ENCODE measurements around the gene EEF1A2.

EEF1A2 gene

GRCh38 chr20:63534831-63535651, 36.2 kb upstream of the EEF1A2 start:
- Histone ChIP-seq H3K9me3 (replicated peaks; ENCODE audit: low read length) (no peaks in the 10 kb centered on the region), H3K36me3 (ENCODE audit: insufficient read depth, low read length) (no peaks in the 10 kb centered on the region), H3K4me1 (ENCODE audit: control insufficient read depth, insufficient read depth, low read length) (peaks cover 18% of the 10 kb centered on the region), H3K4me2 (ENCODE audit: low read length) (no peak overlapping the region), H3K27me3 (ENCODE audit: control insufficient read depth, insufficient read depth, low read length) (peaks cover 18% of the 10 kb centered on the region), H3K9ac (ENCODE audit: low read depth, low read length) (no peak overlapping the region), H3K4me3 (ENCODE audit: low read length) (no peak overlapping the region)

GRCh38 chr20:63534427-63534830, 35.5 kb upstream of the EEF1A2 start:
- H3K4me1 ChIP-seq (ENCODE audit: control insufficient read depth, insufficient read depth, low read length): peaks cover 18% of the 10 kb centered on the region
- H3K9me3 ChIP-seq (replicated peaks; ENCODE audit: low read length): no peaks in the 10 kb centered on the region
- H3K36me3 ChIP-seq (ENCODE audit: insufficient read depth, low read length): no peaks in the 10 kb centered on the region
- H3K4me2 ChIP-seq (ENCODE audit: low read length): no peak overlapping the region
- no peak overlapping the region for H3K9ac ChIP-seq (ENCODE audit: low read depth, low read length)
- H3K4me3 ChIP-seq (ENCODE audit: low read length): no peak overlapping the region
- peaks cover 18% of the 10 kb centered on the region for H3K27me3 ChIP-seq (ENCODE audit: control insufficient read depth, insufficient read depth, low read length)

- Histone ChIP-seq H3K9me3 (replicated peaks; ENCODE audit: low read length) (no peaks in the 10 kb centered on the region), H3K27me3 (ENCODE audit: control insufficient read depth, insufficient read depth, low read length) (peaks cover 18% of the 10 kb centered on the region), H3K9ac (ENCODE audit: low read depth, low read length) (no peak overlapping the region), H3K36me3 (ENCODE audit: insufficient read depth, low read length) (no peaks in the 10 kb centered on the region), H3K4me2 (ENCODE audit: low read length) (no peak overlapping the region), H3K4me1 (ENCODE audit: control insufficient read depth, insufficient read depth, low read length) (peaks cover 18% of the 10 kb centered on the region), H3K4me3 (ENCODE audit: low read length) (no peak overlapping the region)
These were observed 35.0 kb upstream of the EEF1A2 start for GRCh38 chr20:63533871-63534393.

GRCh38 chr20:63533388-63533787, 34.5 kb upstream of the EEF1A2 start:
- Histone ChIP-seq H3K4me3 (ENCODE audit: low read length) (no peak overlapping the region), H3K9ac (ENCODE audit: low read depth, low read length) (no peak overlapping the region), H3K9me3 (replicated peaks; ENCODE audit: low read length) (no peaks in the 10 kb centered on the region), H3K4me2 (ENCODE audit: low read length) (no peak overlapping the region), H3K4me1 (ENCODE audit: control insufficient read depth, insufficient read depth, low read length) (peaks cover 18% of the 10 kb centered on the region), H3K27me3 (ENCODE audit: control insufficient read depth, insufficient read depth, low read length) (peaks cover 18% of the 10 kb centered on the region), H3K36me3 (ENCODE audit: insufficient read depth, low read length) (no peaks in the 10 kb centered on the region)

- H3K9me3 ChIP-seq (replicated peaks; ENCODE audit: low read length): no peaks in the 10 kb centered on the region
- H3K4me3 ChIP-seq (ENCODE audit: low read length): no peak overlapping the region
- peaks cover 18% of the 10 kb centered on the region for H3K27me3 ChIP-seq (ENCODE audit: control insufficient read depth, insufficient read depth, low read length)
- H3K4me2 ChIP-seq (ENCODE audit: low read length): no peak overlapping the region
- no peaks in the 10 kb centered on the region for H3K36me3 ChIP-seq (ENCODE audit: insufficient read depth, low read length)
- no peak overlapping the region for H3K9ac ChIP-seq (ENCODE audit: low read depth, low read length)
- H3K4me1 ChIP-seq (ENCODE audit: control insufficient read depth, insufficient read depth, low read length): peaks cover 15% of the 10 kb centered on the region
These were observed 33.6 kb upstream of the EEF1A2 start for GRCh38 chr20:63532449-63532971.

- no peak overlapping the region for H3K4me3 ChIP-seq (ENCODE audit: low read length)
- H3K27me3 ChIP-seq (ENCODE audit: control insufficient read depth, insufficient read depth, low read length): peaks cover 18% of the 10 kb centered on the region
- H3K4me2 ChIP-seq (ENCODE audit: low read length): no peak overlapping the region
These were observed 33.0 kb upstream of the EEF1A2 start for GRCh38 chr20:63531686-63532448.

GRCh38 chr20:63530788-63531160, 31.9 kb upstream of the EEF1A2 start:
- H3K4me2 ChIP-seq (ENCODE audit: low read length): no peak overlapping the region
- no peaks in the 10 kb centered on the region for H3K36me3 ChIP-seq (ENCODE audit: insufficient read depth, low read length)
- H3K9ac ChIP-seq (ENCODE audit: low read depth, low read length): no peak overlapping the region
- H3K9me3 ChIP-seq (replicated peaks; ENCODE audit: low read length): no peaks in the 10 kb centered on the region
- H3K27me3 ChIP-seq (ENCODE audit: control insufficient read depth, insufficient read depth, low read length): peaks cover 18% of the 10 kb centered on the region
- no peak overlapping the region for H3K4me3 ChIP-seq (ENCODE audit: low read length)
- no peaks in the 10 kb centered on the region for H3K4me1 ChIP-seq (ENCODE audit: control insufficient read depth, insufficient read depth, low read length)

More at GRCh38 chr20:63531686-63532448, 33.0 kb upstream of the EEF1A2 start:
- peaks cover 9% of the 10 kb centered on the region for H3K4me1 ChIP-seq (ENCODE audit: control insufficient read depth, insufficient read depth, low read length)
- H3K9me3 ChIP-seq (replicated peaks; ENCODE audit: low read length): no peaks in the 10 kb centered on the region
- H3K36me3 ChIP-seq (ENCODE audit: insufficient read depth, low read length): no peaks in the 10 kb centered on the region
- H3K9ac ChIP-seq (ENCODE audit: low read depth, low read length): no peak overlapping the region

- Histone ChIP-seq H3K36me3 (ENCODE audit: insufficient read depth, low read length) (no peaks in the 10 kb centered on the region), H3K4me1 (ENCODE audit: control insufficient read depth, insufficient read depth, low read length) (no peaks in the 10 kb centered on the region), H3K4me2 (ENCODE audit: low read length) (no peak overlapping the region), H3K9ac (ENCODE audit: low read depth, low read length) (no peak overlapping the region), H3K27me3 (ENCODE audit: control insufficient read depth, insufficient read depth, low read length) (peaks cover 15% of the 10 kb centered on the region), H3K9me3 (replicated peaks; ENCODE audit: low read length) (no peaks in the 10 kb centered on the region), H3K4me3 (ENCODE audit: low read length) (no peak overlapping the region)
These were observed 31.2 kb upstream of the EEF1A2 start for GRCh38 chr20:63529861-63530787.

GRCh38 chr20:63529180-63529860, 30.4 kb upstream of the EEF1A2 start:
- Histone ChIP-seq H3K4me1 (ENCODE audit: control insufficient read depth, insufficient read depth, low read length) (no peaks in the 10 kb centered on the region), H3K4me2 (ENCODE audit: low read length) (no peak overlapping the region), H3K36me3 (ENCODE audit: insufficient read depth, low read length) (no peaks in the 10 kb centered on the region), H3K9ac (ENCODE audit: low read depth, low read length) (no peak overlapping the region), H3K27me3 (ENCODE audit: control insufficient read depth, insufficient read depth, low read length) (peaks cover 12% of the 10 kb centered on the region), H3K4me3 (ENCODE audit: low read length) (no peak overlapping the region), H3K9me3 (replicated peaks; ENCODE audit: low read length) (no peaks in the 10 kb centered on the region)

GRCh38 chr20:63527184-63527583, 28.3 kb upstream of the EEF1A2 start:
- Histone ChIP-seq H3K27me3 (ENCODE audit: control insufficient read depth, insufficient read depth, low read length) (peaks cover 5% of the 10 kb centered on the region), H3K4me1 (ENCODE audit: control insufficient read depth, insufficient read depth, low read length) (peaks cover 5% of the 10 kb centered on the region), H3K36me3 (ENCODE audit: insufficient read depth, low read length) (peaks cover 15% of the 10 kb centered on the region), H3K9me3 (replicated peaks; ENCODE audit: low read length) (no peaks in the 10 kb centered on the region), H3K4me3 (ENCODE audit: low read length) (no peak overlapping the region), H3K4me2 (ENCODE audit: low read length) (no peak overlapping the region), H3K9ac (ENCODE audit: low read depth, low read length) (no peak overlapping the region)
